GM20431 (cell line): ENCODE results near the gene DLGAP3.

Experiments
- in situ Hi-C: fragments of 300-500 bp; cut with MseI, MboI; formaldehyde crosslinking; loops from one replicate; pipeline ENCODE4 v1.15.0; 2020; ENCODE audit warnings: low sequenced_read_pairs; ENCODE audit not compliant: unreplicated experiment

DLGAP3 gene

DNA sequence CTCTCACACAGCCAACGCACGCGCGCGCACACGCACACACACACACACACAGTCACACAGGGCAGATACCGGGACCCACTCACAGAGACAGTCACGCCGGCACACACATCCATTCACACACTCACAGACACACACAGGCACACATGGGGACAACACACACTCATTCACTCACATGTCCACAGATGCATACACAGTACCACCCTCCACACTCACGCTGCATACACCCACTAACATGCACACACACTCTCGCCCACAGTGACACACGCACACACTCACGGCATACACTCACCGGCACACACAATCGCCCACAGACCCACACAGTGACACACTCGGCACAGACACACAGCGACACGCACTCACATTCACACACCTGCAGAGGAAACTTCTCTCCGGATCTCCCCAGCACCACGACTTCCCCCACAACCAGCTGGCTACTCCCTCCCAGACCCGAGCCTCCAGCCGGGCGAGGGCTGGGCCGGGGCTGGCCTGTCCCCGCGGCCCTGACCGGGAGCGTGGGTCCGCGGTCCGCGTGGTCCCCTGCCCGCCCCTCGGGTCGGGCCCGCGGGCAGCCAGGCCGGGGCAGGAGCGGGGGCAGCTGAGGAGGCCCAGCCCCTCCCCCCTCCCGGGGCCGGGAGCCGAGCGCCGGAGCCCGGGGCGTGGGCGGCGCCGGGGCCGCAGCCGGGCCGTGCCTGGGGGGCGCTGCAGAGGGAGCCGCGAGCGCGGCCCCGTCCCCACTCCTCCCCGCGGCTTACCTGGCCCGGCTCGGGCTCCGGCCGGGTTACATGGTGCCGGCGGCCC, 552 bp downstream of the DLGAP3 start:
- in situ Hi-C loops = no loop called here

DNA sequence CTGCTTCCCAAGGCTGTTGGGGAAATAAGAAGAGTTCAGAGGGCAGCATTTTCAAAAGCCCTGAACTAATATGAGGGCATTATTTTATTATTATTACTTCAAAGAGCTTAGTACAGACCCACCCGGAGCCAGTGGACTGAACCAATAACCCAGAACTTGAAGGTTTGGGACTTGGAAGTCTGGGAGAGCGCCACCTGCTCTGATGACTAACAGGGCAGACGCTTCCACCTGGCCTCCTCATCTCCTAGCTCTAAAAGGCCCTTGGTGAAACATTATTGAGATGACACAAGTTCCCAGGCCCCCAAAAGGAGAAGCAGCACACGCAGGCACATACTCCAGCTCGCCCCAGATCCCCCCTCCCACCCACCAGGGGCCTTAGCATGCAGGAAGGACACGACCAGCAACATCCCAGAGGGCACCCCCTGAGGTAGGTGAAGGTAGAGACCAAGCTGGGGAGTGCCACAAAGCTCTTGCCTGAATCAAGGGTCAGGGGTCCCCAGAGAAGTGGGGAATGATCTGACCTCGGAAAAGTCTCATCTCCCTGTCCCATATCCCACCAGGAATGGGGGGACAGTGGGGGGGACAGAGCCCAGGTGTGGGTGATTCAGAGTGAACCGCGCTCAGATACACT, 1.3 kb downstream of the DLGAP3 start:
- in situ Hi-C loops = no loop called here

DNA sequence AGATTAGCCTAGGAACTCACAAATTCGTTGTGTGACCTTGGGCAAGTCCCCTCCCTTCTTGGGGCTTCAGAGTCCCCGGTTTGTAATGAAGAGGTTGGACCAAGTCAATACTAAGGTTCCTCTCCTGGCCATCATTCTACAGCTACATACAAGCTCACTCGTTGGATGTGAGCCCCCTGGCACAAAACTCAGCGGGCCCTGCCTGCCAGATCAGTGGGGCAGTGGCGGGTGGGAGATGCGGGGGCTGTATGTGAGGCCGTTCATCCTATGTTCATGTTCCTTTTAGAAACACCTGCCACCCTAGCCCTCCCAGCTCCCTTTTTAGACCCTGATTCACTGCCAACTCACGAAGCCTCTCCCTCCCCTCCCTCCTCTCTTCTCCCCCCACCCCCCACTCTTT, 2.1 kb downstream of the DLGAP3 start:
- in situ Hi-C loops = no loop called here

DNA sequence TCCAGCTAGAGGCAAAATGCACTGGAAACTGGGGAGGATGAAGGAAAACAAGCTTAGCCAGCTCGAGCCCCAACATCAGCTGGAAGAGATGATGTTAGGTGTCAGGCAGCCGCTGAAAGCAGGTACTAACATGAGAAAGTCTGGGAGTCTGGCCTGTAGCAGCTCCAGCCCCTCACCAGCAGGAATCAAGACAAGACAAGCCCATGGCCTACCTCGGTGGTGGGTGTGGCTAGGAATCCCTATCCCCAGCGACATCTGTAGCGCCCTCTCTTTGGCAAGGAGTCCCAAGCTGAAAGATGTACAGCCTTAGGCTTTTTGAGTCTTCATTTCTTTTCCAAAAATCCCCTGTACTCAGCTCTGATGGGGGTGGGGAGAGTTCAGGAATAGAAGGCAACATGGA, 2.6 kb downstream of the DLGAP3 start:
- in situ Hi-C loops = no loop called here

DNA sequence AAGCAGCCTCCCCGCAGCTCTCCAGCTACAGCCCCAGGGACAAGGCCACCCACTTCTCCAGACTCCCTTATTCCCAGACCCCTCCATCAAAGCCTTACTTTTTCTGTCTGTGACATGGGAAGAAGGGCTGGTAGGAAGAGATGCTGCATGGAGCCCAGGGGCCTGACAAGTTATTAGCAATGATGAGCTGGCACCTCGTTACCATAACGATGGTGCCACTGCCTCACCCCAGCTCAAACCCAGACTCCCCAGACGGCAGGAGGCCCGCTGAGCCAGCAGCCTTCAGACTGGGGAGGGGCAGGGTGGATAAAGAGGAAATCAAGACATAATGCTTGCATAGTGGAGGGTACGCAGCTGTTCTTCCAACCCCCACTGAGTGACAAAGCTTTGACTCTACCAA, 3.3 kb downstream of the DLGAP3 start:
- in situ Hi-C loops = no loop called here

DNA sequence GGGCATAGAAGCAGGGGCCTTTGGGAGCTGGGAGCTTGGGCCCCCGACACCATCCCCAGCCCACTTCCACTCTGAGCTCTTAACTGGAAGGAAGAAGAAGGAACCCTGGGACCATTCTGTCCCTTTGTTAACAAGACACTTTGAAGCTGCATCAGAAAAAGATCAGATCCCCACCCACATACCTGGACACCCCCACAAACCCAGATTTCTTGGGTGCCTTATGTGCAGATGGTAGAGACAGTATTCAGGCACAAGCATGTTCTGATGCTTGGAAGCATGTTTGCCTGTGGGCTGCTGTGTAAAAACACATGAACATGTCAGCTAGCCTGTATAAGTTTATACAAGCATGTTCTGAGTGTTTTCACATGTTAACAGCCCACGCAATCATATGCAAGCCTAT, 3.7 kb downstream of the DLGAP3 start:
- in situ Hi-C loops = no loop called here

DNA sequence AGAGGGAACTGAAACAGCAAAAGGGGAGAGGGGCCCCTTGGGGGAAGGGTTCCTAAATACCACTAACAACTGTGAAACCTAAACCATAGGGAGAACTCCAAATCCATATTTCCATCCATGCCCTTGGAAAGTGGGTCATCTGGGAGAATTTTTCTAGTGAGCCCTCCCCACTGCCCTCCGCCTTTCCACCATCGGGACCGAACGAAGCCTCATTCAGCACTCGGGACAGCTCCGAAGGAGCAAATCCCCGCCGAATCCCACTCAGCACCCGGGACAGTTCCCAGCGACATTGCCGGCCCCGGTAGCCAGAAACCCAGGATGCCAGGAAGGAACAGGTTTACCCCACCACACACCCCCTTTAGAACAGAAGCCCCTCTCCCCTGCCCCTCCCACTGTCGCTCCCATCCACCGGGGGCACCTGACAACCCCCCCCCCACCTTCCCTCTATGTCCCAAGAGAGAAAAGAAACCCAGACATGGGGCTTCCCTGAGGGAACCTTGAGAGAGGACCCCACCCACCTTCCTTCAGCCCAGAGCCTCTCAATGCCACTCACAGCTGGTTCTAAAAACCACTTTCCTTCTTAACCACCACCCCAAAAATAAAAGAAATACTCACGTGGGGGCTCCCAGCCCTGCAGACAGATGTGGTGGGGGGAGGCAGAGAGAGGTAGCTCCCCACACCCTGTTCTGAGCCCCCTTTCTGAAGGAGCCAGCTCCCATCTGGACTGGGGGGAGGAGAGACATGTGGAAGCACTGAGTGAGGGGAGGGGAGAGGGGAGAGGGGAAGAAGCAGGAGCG, 4.5 kb downstream of the DLGAP3 start:
- in situ Hi-C loops = no loop called here

DNA sequence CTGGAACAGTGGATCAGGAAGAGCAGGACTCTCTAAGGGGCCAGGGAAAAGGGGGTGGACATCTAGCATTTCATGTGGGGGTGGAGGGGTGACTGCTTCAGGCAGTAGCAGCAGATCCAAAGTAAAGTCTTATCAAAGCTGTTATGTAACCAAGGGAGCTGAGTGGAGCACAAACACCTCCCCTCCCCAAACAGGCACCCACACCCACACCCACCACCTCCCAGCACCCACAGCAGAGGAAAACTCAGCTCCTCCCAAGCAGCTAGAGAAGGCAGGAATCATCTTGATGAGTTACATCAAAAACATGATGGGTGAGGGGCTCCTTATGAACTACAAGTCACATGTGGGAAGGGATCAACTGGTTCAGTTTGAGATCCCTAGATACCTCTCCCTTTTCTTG, 6.0 kb downstream of the DLGAP3 start:
- in situ Hi-C loops = no loop called here

DNA sequence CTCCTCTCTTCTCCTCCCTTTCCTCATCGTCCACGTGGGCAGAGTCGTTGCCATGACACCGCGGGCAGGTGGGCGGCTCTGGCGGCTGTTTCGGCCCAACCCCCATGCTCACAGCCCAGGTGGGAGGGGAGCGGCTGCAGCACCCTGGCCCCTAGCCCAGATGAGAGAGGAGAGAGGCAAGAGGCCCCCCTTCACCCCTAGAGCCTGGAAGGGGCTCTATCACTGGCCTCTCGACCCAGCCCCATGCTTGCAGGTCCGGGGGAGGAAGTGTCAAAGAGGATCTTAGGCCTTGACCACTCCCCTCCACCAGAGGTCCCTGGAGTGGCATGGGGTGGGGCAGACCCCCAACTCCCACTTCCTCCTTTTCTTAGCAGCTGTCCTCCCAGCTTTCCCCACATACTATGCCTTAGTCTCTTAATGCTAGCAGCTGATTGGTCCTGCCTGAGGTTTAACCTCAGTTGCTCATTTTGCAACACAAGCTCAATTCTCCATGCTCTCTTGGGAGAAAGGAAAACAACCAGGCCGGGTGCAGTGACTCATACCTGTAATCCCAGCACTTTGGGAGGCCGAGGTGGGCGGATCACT, 10.4 kb downstream of the DLGAP3 start:
- in situ Hi-C loops = no loop called here

DNA sequence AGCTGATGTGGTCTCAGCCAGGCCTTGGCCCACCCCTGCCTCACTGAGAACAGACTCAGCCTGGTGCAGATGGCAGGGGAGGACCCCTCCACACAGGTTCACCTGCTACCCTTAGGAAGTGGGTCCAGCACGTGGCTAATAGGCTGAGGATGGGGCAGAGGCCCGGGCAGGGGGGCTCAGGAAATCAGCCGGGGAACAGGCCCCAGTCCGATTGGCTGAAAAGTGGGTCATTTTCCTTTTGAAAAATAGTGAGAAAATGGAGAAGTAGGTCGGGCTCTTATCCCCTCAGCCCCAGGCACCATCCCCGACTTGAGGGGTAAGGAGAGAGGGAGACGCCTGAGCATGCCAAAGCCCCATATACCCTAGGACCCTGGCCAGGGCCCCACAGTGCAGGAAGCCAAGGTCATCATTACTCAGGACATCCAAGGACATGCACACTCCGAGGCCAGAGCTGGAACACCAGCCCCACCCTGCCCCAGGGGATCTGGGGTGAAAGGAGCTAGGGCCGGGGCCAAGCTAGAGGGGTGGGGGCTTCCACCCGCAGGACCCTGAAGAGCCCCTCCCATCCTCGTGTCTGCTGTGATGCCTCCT, 11.0 kb downstream of the DLGAP3 start:
- in situ Hi-C loops = no loop called here

DNA sequence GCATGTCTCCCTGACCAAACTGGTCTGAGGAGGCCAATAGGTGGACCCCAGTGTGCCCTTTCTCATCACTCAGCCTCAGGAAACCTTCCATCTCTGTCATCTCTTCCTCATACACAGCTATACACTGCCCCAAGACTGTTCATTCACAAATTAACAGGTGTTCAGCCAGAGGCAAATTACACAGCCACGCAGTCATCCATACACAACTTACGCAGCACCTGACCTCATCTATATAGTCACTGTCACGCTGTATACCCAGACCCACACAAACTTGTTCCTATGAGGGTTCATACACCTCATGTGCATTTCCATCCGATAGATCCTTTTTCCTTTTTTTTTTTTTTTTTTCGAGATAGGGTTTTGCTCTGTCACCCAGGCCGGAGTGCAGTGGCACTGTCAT, 12.4 kb downstream of the DLGAP3 start:
- in situ Hi-C loops = no loop called here

DNA sequence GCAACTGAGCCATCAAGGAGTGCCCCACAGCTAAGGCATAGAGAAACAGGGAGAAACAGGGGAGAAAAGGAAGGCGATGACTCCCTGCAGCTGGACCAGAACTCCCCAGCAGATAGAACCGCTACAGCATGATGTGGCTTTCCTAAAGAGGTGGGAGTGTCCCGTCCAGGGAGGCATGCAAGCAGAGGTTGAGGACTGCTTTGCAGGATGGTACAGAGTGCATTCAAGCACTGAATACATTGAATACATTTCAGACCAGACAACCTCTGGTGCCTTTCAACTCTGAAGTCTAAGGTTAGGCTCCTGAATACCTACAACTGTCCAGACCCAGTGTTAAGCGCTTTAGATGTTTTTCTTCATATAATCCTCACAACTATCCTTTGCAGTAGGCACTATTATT, 13.3 kb downstream of the DLGAP3 start:
- in situ Hi-C loops = no loop called here

DNA sequence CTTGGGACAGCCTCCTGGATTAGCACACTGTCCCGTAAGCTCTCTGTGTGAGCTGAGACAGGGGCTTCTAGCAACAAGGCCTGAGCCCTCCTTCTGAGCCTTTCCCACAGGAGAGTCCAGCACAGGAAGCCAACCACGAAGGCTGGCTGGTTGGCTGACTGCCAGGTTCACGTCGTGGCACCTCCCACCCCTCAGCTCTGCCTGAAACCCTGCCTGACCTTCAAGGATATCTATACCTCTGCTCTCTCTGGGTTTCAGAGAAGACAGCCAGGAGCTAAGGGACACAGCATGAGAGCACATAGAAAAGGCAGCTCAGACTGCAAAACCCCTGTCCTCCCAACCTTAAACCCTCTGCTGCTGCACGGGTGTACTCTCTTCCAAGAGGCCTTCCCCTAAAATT, 13.9 kb downstream of the DLGAP3 start:
- in situ Hi-C loops = no loop called here

DNA sequence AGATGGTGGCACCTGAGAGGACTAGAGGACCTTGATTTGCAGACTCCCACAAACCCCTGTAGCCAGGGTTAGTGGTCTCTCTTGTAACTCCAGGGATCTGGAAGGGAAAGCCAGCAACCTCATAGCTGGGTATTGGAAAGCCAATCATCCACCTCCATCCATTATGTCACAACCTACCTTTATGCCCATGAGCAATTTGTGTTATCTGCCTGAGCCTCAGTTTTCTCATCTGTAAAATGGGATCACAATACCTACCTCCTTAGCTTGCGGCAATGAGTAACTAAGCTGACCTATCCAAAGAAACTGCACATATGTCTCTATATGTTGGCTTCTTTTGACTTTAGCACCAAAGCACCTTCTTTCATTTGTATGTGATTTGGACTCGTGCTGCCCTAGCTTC, 14.5 kb downstream of the DLGAP3 start:
- in situ Hi-C loops = no loop called here

DNA sequence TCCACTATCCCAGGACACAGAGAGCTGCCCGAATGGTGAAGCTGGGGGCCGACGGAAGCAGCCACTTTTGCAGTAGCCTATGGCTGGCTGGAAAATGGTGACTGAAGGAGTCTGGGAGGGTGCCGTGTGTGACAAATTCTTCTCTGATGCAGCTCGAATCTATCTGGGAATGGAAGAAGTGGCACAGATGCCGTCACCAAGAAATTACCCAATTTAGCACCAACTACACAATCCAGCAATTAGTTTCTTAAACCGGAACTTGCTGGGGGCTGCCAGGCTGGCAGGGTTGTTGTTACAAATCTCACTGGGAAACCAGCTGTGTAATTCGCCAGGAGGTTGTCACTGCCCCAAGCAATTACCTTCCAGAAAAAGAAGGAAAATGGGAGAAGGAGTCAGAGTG, 18.0 kb downstream of the DLGAP3 start:
- in situ Hi-C loops = no loop called here

DNA sequence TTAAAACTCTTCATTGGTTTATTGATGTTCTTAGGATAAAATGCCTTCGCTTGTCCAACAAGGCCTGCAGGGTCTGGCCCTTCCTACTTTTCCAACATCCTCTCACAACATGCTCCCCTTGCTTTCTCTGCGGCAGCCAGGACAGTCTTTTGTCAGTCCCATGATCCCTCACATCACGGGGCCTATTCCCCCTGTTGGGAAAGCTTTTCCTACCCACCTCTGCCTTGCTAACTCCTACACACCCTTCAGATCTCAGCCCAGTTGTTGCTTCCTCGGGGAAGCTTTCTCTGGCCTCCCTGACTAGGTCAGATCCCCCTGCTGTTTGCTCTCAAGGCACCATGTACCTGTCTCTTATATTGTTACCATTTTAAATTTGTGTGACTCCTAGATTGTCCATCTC, 19.0 kb downstream of the DLGAP3 start:
- in situ Hi-C loops = no loop called here

DNA sequence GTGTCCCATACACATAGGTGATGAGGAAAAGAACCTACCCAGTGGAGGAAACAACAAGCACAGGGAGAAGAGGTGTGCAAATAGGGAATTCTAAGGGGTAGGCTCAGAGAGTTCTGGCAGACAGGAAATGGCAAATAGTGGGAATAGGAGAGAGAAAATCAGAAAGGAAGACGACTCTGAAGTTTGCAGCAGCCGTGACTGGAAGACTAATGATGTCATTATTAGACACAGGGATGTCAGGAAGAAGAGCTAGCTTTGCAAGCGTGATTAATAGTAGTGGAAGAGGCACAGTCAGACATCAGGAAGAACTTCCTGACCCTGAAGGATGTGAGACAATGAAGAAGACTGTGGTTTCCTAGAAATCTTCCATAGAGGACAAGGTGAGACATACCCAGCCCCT, 21.1 kb downstream of the DLGAP3 start:
- in situ Hi-C loops = no loop called here

DNA sequence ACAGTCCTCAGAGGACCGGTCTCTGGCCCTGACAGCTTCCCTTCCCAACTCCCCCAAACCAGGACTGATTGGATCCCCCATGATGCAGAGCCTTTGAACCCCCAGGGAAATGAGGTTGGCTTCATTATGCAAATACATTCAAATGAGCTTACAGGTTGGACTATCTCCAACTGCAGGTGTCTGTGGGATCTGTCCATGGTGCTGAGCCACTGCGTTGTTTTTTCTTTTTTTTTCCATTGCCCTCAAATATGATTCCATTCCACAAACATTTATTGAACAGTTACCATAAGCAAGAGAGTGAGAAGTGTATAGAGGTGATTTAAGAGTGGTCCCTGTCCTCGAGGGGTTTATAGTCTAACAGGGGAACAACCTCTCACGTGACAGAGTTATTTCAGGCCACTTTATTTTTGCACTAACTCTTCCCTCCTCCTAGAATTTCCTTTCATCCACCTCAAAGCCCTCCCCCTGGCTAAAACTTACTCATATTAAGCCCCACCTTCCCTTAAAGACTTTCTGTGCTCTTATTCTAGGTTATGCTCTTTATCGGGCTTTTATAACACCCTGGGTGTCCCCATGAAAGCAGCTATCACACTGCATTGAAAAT, 21.9 kb downstream of the DLGAP3 start:
- in situ Hi-C loops = no loop called here

DNA sequence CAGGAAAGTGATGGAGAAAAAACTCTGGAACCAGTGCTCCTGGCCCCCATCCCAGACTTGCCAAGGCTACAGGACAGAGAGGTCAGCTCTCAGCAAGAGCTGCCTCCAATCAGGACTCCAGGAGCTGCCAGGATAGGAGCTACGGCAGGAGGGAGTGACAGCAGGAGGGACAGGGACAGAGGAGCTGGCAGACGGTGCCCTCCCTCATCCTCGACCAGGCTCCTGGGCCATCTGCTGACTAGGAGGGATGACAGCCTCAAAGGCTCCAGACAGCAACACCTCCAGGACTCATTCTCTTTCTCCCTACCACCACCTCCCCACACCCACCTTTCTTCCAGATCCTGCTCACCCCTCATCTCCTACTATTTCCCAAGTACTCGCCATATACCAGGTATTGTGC, 22.7 kb downstream of the DLGAP3 start:
- in situ Hi-C loops = no loop called here

DNA sequence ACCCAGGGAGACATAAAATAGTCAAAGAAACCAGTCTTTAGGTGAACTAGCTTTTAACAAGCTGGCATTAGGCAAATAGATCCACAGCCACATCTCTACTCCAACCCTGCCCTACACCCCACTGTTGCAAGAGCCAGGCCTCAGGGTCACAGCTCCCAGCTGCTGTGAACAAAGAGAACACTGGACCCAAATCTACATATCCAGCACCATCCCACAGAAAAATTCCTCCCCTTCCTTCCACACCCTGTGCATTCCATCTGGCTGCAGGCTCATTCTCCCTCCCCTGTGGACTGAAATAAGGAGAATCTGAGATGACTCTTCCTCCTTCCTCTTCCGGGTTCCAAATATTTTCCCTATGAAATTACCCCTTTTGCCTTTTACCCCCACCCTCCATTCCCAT, 23.2 kb downstream of the DLGAP3 start:
- in situ Hi-C loops = no loop called here
